Hematopoietic multipotent progenitor cell treated with erythropoietin and hydrocortisone succinate and interleukin-3 and kit ligand, for 15 days (in vitro differentiated cells): ENCODE measurements around the gene NTPCR.
"Not testable (repeated sequence)": the region's sequence is repeated elsewhere in the genome, so short reads cannot be mapped to it uniquely, and the experiment has no call there.

ENCODE experiments used
- DNase-seq: peaks from one replicate; pipeline ENCODE4 v3.0.0-alpha.2; 2015; ENCODE audit warnings: low spot score

The NTPCR gene

DNA sequence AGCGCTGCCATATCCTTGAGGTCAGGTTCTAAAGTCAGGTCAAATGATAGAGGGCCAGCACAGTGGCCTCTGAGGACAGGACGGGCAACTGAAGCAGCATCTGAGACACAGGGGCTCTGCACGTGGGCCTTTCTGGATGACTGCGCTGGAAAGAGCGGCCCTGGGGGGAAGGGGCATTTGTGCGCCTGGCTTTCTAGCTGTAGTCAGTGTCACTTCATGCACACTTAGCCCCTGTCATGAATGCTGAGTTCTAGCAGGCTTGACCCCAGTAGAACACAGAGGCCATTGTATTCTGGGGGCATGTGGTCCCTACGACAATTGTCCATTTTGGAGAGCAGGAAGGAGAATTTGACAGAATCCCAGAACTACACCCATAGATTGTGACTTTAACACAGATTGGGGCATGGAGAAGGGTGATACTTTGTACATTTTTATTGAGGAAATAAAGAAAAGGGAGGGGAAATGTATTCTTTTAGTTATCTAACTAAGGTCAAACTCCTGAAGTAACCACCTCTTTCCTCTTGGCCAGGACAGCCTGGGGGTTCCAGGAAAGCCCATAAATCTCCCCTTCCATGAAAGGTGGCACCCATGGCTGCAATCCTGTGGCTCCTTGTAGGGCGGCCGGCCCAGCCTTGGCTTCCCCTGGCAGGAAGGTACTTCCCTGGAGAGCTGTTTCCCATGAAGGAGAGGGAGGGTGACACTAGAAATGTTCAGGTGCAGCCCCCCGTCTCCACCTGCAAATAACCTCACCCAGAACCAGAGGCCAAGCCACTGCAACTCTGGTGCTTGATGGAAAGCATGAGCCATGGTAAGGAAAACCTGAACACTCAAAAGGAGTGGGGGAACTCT, 34.4 kb downstream of the NTPCR start:
- DNase-seq, result no peak

GRCh38 chr1:232985882-232986526, 35.6 kb downstream of the NTPCR start:
- DNase-seq, result no peak

- no peak for DNase-seq
Observed at GRCh38 chr1:232986527-232986922, 36.1 kb downstream of the NTPCR start.

GRCh38 chr1:232987046-232987773, 36.8 kb downstream of the NTPCR start:
- no peak for DNase-seq

DNA sequence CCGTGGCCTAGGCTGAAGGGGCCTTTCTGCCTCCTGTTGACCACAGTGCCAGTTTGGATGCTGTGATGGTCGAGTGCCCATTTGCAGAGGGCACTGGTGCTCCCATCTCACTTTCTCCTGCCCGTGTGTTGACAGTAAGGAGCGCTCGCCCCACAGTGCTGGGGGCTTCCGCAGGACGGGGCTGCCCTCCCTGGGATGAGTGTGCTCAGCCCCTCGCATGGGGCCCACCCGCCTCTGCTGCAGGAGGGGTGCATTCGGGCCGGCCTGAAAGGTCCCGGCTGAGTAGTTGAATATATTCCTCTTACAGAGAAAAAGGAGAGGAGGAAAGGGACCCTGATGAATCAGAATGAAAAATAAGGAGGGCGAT, 37.3 kb downstream of the NTPCR start:
- no peak for DNase-seq

DNA sequence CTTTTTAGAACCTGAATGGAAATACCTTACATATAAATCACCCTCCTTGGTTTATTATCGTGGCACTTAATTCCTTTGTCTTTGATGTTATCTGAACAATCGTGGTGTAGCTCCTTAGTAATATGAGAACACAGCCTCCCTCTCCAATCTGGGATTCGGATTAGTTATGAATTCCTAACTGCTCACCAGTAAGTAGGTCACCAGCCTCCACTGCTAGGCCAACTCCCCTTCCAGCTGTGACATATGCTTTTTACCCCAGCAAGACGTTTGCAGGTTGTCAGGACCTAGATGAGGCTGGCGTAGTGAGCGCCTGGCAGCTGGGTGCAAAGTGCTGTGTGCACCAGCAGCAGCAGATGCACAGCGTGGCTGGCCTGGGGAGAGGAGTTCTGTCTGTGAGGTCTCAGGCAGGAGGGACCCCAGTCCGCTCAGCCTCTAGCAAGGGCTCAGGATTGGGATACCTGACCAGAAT, 38.2 kb downstream of the NTPCR start:
- no peak for DNase-seq

DNA sequence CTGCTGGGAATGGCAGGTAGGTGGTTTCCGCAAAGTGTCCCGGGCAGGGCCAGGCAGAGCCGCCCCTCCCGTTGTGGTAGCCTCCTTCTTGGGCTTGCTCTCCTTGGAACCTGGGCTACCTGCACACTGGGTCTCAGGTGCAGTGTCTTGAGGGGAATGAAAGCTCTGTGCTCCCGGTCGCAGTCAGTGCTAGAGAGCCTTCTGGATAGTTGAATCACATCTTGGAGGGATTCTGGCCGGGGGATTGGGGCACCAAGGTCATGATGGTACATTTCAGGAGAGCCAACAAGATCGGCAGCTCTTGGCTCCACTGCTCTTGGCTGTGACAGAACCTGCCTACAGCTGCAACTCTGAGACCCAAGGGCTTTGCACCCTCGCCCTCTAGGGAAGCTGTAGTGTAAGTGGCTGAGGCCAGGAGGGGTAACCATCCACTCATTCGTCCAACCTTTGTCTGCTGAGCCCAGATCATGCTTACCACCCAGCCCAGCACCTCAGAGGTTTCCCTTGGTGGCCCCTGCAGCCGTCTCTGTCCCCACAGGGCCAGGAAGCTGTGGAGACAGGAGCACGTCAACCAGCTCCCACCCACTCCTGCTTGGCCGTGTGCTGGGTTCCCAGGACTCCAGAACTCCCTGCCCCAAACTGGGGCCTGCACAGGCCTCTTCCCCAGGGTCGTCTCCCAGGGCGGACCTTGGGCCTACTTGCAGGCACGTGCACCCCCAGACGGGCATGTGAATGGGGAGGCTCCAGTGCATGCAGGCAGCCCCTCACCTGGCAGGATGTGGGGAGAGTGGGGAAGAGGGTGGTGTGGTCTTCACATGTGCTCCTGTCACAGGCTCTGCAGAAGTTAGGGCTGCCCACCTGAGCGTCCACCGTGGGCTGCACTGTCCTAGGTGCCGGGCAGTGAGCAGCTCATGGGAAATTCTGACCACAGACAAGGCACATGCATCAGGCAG, 40.0 kb downstream of the NTPCR start:
- DNase-seq, result no peak

DNA sequence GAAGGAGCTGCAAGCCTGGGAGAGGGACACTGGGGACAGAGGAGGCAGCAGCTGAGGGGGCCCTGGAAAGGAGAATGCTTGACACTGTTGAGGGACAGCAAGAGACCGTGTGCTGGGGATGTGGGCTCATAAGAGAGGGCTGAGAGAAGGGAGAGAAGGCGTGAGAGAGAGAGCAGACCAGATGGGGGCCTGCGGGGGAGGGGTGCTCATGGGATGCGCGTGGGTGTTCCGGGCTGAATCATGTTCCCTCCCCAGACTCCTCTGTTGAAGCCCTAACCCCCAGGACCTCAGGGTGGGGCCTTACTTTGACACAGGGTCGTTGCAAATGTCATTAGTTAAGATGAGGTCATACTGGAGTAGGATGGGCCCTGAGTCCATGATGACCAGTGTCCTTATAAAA, 40.8 kb downstream of the NTPCR start:
- DNase-seq, result no peak

DNA sequence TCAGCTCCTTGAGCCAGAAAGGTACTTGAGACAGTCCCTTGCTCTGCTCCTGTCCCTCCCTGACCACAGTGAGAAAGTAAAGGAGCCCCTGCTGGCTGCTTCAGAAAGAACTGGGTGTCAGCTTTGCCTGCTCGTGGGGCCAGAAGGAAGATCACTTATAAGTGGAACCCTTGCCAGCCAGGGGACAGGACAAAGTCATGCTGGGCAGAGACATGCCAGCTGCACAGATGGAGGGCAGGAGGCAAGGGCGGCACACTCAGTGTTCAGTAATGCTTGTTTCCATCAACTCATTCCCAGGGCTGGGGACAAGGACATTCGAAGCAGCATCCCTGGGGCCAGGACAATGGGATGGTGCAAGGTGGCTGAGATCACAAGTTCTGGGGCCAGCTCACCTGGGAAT, 41.8 kb downstream of the NTPCR start:
- DNase-seq, result no peak

DNA sequence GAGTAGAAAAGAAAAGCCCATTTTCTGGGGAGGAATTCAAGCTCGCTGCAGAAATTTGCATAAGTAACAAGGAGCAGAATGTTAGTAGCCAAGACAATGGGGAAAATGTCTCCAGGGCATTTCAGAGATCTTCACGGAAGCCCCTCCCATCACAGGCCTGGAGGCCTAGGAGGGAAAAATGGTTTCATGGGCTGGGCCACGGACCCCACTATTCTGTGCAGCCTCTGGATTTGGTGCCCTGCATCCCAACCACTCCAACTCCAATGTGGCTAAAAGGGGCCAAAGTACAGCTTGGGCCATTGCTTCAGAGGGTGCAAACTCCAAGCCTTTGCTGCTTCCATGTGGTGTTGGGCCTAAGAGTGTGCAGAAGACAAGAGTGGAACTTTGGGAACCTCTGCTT, 43.1 kb downstream of the NTPCR start:
- DNase-seq, result no peak

DNA sequence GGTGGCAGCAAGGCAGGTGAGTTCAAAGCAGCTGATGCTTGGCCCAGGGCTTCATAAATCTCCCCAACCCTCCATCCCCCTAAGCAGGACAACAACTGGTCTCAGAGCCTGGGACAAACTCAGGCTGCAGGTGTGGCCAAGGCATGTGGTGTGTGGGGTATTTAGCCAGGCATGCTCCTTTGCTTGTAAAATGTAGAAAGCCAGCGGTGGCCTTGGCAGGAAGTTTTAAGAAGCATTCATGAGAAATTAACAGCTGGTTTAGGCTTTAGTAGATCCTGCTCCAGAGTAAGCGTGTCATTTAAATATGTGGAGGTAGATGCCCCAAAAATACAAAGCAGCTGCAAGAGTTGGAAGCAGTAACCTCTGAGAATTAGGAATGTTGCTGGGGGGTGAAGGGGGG, 44.8 kb downstream of the NTPCR start:
- no peak for DNase-seq

GRCh38 chr1:232996143-232996542, 45.7 kb downstream of the NTPCR start:
- no peak for DNase-seq

GRCh38 chr1:232998138-232998537, 47.7 kb downstream of the NTPCR start:
- DNase-seq, result no peak

- DNase-seq, result no peak
Observed at GRCh38 chr1:232998646-232999045, 48.2 kb downstream of the NTPCR start.

DNA sequence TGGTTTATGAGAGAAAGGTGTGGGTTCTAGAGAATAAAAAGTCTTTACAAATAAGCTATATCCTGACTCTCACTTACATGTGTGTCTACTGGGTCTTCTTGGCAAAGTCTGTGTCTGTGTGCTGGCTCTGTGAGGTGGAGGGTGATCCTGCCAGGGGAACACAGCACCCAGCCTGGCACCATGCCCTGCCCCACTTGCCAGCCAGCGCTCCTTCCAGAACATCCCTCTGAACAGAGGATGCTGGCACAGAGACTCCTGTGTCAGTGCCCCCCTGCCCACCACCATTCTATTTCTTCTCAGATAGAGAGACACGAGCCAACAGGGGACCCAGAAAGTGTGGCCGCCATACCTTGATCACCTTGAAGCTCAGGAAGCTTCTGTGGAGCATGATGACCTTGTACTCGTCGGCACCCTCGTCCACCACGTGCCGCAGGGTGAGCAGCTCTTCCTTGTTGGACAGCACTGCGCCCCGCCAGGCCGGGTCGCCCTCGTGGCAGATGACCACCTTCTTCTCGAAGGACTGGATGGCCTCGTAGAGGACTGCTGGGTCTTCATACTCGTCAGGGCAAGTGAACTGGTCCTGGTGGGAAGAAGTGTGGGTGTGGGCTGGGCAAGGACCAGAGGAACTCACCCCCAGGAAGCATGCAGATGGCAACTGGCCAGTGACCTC, 49.7 kb downstream of the NTPCR start:
- no peak for DNase-seq

DNA sequence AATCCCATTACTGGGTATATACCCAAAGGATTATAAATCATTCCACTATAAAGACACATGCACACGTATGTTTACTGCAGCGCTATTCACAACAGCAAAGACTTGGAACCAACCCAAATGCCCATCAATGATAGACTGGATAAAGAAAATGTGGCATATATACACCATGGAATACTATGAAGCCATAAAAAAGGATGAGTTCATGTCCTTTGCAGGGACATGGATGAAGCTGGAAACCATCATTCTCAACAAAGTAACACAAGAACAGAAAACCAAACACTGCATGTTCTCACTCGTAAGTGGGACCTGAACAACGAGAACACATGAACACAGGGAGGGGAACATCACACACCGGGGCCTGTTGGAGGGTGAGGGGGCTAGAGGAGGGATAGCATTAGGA, 53.2 kb downstream of the NTPCR start:
- DNase-seq, result not testable (repeated sequence)

- no peak for DNase-seq
Observed at GRCh38 chr1:233004451-233004850, 54.0 kb downstream of the NTPCR start.

DNA sequence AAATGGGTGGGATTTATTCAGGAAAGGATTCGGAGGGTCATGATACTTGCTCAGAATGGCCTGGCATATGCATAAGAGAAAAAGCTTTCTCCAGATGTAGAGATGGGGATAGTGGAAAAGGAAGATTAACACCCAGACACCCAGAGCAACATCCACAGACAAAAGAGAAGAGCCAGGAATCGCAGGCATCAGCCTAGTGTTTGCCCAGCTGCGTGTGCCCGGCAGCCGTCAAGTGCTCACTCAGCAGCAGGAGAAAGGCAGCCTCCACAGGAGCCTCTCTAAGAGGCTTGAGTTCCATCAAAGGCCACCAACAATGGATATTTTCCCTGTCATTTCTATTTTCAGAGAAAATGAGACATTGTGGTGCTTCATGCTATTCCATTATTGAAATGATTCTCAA, 54.7 kb downstream of the NTPCR start:
- no peak for DNase-seq

DNA sequence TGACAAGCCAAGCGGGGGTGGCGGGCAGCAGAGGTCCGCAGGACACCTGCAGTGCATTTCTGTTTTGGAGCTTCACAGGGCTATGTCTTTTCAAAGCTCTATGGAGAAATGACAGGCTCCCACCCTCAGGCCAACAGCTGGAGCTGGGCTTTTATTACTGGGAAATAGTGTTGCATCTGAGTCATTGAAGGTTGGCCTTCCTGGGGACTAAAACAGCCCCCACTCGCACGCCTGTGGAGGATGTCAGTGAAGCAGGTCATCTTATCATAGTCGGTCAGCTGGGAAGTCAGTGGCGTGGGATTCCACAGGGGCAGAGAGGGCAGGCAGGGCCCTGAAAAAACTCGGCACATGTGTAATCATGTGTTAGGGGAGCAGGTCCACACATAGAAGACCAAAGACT, 55.3 kb downstream of the NTPCR start:
- no peak for DNase-seq

GRCh38 chr1:233006108-233006507, 55.7 kb downstream of the NTPCR start:
- no peak for DNase-seq

DNA sequence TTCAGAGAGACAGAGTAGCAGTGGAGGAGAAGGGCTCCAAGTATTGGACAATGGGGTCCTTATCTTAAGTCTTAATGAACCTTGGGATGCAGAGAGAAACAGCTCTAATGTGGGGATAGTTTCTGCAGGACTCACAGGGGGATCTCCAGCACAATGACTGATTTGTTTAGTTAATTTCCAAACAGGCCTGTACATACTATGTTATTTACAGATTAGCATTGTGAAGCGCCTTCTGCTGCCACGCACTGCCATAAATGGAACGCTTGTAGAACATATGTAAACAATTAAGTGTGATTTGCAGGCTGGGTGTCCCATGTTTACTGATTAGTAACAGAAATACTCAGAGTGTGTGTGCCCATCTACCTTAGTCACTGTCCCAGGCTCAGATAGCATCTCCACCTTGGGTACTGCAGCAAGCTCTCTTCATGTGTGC, 56.1 kb downstream of the NTPCR start:
- DNase-seq, result no peak
